Stimulated activated CD4-positive, alpha-beta T cell treated with anti-CD3 and anti-CD28 coated beads, Interleukin-2, amount 100 ng/mL, for 48 hours (primary cell): ENCODE results near the gene ARID5B.

Experiments
- DNase-seq, 2 donors: peaks; one replicate each; pipeline ENCODE4 v3.0.0-alpha.2; 2020

The ARID5B gene

DNA sequence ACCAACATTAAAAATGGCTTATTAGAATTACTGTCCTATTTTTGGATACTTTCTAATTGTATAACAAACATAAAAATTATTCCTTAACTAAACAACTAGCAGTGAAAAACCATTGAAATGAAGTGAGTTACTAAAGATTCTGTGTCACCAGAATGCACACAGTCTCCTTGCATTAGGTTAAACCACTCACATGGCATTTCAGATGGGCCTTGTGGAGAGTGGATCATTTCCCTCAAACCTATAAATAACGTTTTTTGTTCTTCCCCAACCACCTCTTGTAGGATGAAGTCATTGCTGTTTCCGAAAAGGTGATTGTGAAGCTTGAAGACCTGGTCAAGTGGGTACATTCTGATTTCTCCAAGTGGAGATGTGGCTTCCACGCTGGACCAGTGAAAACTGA, 38.4 kb downstream of the ARID5B start:
- no peak for DNase-seq

DNA sequence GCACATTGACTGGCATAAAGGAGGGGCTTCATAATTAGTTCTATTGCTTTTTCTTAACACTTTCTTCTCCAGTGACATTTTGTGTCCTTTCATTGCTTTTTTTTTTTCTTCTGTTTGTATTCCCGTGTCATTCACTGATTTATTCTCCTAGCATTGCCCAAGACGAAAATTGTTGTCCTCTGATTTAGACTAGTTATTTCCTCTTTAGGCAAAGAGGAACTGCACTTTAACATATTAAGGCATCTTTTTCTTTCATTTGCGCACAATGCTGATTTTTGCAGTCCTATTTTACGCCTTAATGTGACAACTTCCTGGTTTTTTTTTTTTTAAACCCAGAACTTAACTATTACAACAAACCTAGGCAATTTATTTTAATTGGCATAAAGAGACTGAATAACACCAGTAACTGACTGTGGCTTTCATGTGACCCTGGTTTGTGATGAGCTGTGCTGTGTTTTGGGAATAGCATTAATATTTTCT, 39.7 kb downstream of the ARID5B start:
- no peak for DNase-seq

DNA sequence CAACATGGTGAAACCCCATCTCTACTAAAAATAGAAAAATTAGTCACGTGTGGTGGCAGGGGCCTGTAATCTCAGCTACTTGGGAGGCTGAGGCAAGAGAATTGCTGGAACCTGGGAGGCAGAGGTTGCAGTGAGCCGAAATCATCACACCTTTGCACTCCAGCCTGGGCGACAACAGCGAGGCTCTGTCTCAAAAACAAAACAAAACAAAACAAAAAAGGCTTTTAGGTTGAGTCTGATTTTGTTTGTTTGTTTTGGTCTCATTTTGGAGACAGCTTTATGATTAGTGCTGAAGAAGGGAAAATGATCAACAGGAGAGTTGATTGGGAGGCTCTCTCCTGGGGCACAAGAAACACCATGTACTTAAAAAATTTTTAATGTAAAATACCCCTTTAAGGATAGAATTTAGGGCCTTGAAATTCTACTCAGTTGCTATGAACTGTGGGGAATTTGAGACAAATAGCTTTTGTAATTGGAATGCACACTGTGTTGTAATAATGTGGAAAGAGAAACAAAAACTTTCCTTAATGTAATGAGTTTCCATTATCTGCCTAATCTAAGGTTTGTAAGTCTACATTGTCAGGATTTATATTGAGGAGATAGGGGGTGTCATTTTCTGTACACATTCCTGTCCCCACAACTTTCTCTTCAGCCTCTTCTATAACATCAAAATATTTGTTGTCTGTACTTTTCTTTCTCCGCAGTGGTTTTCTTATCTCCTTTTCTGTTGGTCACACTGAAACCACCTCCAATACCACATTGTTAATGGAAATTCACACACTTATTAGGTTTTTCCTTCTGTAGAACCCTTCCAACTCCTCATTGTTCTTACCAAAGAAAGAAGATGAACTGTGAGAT, 41.3 kb downstream of the ARID5B start:
- no peak for DNase-seq

DNA sequence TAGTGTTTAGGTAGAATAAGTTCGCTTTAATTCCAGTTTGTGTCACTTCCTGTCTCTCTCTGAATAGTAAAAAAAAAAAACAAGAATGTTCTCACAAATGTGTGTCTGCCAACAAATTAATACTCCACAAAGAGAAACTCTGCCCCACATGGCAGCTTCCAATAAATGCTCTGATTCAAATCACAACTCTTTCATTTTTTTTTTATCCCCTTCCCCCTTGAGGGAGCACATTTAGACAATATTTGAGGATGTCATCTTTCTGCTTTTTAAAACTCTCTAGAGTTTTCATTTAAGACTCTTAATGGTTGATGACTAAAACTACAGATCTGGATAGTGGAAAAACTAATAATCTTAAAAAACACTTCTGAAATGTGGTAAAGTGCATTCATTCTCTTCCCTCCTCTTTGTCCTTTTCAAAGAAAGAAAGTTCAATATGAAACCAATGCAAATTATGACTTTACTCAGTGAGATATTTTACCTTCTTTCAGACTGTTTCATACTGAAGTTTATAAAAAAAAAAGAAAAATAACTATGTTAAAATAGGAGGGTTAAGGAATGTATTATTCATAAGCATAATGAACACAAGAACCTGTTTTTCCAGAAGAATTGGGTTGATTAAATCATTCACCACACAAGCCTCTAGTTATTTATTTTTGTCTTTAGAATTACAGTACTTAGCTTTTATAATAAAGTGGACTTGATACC, 42.3 kb downstream of the ARID5B start:
- no peak for DNase-seq

DNA sequence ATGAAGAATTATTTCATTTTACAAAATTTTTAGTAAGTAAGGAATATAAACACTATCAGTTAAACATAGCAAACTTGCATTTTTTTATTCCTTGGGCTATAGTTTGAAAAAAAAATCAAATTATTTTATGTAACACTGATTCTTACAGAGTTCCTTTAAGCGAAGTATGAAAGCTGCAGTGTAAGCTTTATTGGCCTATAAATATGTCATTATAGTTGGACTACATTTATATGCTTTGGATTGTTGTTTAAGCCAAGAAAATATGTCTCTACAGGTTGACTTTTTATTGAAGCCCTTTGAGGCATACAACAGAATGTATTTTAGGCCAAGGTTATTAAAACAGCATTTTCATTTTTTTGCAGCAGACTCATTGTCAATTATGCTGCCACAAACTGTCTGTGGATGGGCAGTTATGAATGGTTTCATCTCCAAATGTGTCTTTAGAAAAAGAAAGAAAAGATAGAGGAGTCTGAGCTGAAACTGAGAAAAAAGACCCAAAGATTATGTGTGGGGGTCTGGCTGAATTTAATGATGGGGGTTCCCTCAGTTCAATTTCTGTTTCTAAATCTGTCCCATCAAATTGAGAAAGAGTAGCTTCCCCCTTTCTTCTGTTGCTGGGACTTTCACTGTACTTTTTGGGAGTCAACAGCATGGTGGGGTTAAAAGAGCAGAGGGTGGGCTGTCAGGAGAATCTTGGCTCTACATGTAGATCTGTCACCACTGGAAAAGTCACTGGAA, 43.1 kb downstream of the ARID5B start:
- no peak for DNase-seq

DNA sequence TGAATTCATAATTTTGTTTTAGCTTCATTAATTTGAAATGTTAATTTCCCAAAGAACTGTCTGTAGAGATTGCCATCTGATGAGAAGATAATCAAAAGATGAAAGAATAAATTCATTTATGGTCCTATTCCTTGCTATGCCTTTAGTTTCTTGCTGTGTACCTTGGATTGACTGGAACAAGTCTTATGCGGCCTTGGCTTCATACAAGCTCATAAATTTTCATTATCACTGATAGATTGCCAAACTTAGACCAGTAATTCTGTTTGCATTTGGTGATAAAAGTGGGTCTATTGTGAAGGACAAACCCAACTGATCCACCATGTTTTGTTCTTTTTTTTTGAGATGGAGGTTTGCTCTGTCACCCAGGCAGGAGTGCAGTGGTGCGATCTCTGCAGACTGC, 48.2 kb downstream of the ARID5B start:
- no peak for DNase-seq

DNA sequence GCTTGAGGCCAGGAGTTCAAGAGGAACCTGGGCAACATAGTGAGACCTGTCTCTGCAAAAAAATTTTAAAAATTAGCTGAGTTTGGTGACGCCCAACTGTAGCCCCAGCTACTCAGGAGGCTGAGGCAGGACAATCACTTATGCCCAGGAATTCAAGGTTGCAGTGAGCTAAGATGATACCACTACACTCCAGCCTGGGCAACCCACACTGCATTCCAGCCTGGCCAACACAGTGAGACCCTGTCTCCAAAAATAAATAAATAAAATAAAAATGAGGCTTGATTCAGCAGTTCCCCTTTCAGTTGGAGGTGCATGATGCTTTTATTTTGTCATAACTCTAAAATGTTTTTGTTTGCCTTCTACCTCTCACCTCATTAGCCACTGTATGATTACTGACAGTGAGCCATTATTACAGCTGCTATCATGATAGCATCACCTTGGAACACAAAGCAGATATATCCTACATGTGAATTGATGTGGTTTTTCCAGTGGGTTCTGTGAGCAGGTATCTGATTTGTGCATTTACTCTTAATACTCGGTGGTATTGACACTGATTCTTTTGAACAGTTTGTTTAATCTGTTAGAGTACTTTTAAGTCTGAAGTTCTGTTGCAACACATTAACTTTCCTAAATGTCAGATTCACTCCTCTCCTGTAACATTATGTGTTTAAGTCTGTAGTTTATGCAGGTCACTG, 49.1 kb downstream of the ARID5B start:
- DNase-seq, result no peak

DNA sequence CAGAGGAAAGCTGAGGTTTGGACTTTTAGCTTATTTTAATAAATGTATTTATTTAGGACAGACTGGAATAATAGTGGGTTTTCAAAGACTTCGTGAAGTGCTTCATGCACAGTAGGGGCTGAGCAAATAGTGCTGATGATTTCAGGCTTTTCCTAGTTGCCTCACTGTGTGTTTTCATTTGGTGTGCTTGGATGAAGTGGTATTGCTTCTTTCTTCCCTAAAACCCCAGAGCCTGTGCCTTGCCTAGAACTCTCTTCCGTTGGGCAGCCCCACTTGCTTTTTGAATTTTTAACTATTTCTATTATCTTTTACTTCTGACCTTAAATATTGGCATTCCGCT, 49.6 kb downstream of the ARID5B start:
- no peak for DNase-seq

DNA sequence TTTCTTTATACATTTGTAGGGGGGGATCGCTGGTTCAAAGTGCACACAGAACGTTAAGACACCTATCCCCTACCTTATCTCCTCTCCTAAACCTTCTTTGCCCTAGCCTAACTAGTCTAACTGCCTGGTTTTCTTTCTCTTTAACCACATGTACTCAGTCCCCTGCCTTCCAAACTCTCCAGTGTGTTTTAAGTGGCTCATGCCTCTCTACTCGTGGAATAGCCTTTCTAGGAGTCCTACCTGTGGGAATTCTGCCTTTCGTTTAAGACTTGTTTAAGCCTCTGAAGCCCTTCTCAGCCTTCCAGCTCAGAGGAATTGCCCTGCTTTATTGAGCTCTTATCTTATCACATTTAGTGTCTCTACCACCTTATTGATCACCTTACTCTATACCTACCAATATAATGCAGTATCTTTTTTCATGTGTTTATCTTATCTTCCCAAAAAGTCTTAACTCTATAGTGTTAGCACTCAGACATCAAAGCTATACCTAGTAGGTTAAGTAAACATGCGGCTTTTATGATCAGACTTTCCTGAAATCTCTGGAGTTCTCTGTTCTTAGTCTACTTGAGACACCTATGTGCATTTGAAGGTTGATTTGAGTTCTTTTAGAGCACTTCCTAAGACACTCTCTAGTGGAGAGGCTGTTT, 50.7 kb downstream of the ARID5B start:
- no peak for DNase-seq

DNA sequence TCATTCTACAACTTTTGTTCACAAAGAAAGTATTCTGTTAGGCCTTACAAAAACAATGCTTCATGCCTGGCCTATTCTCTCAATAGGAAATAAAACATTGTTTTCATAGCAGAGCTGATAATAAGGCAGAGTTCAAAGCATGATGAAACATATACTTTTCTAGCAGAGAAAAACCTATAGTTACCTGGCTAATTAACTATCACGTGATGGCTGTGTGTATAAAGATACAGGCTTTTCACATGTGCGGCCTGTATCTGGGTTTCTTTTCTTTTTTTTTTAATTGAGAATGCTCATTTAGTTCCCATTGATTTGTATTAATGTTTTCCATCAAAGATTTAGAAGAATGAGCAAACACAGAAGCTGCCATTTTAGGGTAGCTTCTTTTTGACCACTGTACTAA, 51.7 kb downstream of the ARID5B start:
- no peak for DNase-seq

DNA sequence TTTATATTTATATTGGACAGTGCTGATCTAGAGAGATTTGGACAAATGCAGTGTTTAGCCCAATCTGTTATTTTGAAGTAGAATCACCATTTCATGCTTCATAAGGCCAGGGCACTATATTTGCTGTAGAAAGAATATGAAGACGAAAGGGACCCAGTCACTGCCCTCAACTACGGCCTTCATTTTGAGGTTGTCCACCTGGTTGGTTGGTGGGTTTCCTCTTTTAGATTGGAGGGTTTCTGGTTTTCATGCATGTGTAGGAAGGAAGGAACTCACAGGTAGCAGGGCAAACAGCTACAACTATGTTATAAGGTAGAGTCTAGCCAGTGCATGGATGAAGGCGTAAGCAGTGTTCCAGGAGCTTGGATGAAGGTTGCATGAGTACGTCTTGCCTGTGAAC, 56.3 kb downstream of the ARID5B start:
- no peak for DNase-seq

DNA sequence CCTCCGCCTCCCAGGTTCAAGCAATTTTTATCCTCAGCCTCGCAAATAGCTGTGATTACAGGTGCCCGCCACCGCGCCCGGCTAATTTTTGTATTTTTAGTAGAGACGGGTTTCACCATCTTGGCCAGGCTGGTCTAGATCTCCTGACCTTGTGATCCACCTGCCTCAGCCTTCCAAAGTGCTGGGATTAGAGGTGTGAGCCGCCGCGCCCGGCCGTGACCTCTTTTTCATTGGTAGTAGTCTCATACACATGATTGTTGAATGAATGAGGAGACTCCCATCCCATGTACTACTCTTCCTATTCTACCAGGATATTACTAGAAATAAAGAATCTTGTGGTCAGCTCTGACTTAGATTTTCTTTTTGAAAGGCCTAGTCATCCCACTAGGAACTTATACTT, 56.8 kb downstream of the ARID5B start:
- DNase-seq, result no peak

DNA sequence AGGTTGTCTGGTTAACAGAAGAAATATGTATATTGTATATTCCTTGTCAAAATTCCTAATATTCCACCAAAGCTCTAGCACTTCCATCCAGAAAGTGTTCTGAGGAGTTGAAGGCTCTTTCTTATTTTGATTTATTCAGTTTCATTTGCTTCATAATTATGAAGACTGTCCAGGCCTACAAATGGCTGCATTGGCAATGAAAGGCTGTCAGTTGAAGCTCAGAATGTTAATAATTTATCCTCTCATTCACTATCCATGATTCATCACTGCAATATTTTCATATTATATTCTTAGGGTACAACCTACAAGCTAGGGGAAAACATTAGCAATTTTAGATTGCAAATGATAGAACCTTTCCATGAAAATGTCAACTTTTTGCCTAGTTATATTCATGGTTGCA, 57.3 kb downstream of the ARID5B start:
- no peak for DNase-seq

DNA sequence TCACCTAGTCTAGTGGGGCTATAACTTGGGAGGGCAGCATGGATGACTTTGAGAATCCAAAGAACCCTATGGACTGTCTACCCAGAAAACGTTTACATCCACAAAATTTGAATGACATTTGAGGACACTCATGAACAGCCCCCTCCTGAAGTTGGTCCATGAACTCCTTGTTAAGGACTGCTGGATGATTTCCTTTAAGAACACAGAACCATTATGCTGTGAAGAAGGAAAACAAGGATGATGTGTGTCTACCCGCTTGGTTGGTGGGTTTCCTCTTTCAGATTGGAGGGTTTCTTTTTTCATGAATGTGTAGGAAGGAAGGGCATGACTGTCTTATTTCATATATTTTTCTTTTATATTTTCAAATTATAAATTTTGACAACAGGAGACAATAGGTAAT, 58.3 kb downstream of the ARID5B start:
- DNase-seq, result no peak

DNA sequence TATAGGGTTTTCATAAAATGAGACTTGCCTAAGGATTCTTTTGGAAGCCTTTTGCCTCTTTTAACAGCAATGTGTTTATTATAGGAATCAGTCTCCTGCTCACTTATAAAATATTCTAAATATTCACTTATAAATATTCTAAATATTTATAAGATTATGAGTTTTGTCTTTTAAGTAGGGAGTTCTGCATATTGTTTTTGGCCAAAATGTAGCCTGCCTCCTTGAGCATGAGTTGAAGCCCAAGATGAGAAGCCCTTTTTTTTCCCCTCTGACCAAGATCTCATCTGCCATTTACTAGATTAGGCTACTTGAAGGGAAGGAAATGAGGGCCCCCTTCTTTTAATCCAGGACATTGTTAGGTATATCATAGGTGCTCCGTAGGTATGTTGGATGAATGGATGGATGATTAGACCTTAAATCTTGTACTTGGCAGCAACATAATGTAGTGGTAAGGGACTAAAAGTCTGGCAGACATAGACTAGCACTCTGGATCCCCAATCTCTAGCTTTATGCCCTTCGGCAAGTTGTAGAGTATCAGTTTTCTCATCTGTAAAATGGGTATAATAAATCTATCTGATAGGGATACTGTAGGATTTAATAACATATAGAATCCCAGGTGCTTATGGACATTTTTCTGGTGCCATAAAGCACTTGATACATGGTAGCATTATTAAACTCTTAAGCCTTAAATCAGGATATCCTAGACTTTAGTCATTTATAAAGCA, 59.1 kb downstream of the ARID5B start:
- no peak for DNase-seq

DNA sequence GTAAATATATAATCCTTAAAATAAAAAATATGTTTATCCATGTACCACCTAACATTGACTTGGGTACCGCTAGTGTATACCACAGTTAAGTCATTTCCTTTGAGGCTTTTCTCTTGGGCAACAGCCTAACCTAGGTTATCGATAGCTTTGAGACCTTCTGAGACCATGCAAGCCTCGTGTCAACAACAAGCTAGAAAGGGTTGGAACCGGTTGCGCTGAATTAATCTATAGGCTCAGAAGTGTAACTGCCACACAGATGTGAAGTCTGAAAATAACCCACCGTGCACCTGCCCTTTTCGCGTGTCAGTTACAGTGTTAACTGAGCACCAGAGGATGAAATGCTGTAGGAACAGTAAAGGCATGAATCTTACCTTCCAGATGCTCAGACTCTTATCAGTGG, 59.8 kb downstream of the ARID5B start:
- DNase-seq, result no peak

DNA sequence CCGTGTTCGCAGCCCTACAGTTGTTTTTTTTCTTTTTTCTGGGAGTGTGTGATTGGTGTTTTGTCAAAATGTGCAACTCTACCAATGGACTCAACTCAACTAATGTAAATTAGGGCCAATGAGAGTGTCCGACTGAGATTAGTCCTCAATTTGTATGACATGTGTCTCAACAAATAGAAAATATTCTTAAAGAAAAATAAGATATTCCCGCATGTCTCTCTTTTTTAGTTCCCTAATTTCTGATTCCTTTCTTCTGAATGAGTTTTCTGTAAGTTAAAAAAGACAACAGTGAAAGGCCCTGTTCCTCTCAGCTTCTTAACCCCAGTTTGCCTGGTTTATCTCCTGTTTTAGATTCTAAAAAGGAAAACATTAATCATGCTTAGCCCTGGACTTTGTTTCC, 61.5 kb downstream of the ARID5B start:
- no peak for DNase-seq

DNA sequence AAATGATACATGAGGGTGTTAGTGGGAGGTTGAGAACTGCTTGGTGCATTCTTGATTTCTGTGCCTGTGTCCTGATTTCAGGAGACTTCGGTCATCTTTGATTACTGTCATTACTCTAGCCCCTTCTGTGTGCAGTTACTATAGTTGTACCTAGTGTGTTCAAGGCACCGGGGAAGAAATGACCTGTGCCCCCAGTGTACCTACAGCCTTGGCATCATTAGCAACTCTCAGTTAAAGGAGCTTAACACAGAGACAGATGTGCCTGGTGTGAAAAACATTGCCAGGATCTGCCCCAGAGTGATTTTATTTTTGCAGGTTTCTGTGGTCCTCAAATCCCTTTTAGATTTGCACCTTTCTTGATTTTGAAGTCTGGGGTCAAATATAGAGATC, 62.2 kb downstream of the ARID5B start:
- DNase-seq, result no peak

DNA sequence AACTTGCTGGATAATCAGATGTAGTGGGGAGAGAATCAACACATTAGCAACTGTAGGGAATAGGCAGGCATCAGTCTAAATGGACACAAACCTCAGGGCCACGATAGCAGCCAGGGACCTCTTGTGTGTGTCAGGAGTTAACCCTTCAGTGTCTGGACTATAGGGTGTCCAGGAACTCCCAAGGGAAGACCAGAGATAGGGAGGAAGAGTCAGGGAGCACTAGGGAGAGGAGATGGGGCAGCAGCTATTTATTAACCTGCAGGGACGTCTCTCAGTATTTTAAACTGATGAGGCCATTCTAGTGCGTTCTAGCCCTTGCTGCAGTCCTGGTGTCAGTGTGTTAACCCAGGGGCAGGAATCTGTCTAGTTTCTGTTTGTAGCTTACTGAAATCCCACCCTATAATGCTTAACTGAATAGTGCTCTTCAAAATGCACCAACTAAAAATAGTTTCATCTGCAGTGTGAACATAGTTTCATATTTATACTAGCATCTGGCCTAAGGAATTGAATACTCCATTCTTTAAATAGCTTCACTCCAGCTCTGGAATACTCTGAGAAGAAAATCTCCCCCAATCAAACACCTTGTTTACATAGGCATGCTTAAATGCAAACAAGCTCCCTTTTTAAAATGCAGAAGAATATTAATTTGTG, 62.7 kb downstream of the ARID5B start:
- DNase-seq, result no peak

DNA sequence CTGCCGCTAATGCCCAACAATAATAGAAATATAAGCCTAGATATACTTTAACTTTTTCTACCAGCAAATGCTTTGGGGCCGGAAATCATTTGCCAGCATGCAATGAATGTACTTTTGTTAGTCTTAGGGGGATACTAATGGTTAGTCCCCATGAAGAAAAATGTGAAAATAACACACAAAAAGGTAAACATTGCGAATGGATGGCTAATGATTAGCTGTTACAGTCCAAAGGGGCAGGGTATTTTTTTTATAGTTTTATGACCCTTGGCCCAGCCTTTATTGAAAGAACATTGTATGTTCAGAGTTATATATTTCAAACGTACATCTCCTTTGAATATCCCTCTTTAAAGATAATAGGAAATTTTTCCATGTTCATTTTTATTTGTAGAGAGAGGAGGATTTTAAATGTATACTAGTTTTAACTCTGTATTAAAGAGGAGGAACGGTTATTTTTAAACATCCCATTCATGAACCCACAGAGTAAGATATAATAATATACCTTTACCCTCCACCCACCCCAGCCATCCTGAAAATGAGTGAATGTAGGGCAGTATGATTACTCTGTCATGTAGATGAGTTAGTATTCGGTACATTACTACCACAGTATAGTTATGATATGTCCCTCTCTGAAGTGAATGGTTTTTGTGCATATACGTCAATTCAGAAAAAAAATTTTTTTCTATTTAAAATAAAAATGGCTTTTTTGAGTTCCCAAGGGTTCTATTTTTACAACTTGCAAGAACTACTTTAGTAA, 63.6 kb downstream of the ARID5B start:
- no peak for DNase-seq
